GM21619 (cell line): Measurements from ENCODE around the gene ARMH2.

Experiments used
- ATAC-seq: cut with Tn5 transposase; IDR thresholded peaks from one replicate; pipeline ENCODE4 v1.9.1; 2021; ENCODE audit not compliant: unreplicated experiment

ARMH2 gene

DNA sequence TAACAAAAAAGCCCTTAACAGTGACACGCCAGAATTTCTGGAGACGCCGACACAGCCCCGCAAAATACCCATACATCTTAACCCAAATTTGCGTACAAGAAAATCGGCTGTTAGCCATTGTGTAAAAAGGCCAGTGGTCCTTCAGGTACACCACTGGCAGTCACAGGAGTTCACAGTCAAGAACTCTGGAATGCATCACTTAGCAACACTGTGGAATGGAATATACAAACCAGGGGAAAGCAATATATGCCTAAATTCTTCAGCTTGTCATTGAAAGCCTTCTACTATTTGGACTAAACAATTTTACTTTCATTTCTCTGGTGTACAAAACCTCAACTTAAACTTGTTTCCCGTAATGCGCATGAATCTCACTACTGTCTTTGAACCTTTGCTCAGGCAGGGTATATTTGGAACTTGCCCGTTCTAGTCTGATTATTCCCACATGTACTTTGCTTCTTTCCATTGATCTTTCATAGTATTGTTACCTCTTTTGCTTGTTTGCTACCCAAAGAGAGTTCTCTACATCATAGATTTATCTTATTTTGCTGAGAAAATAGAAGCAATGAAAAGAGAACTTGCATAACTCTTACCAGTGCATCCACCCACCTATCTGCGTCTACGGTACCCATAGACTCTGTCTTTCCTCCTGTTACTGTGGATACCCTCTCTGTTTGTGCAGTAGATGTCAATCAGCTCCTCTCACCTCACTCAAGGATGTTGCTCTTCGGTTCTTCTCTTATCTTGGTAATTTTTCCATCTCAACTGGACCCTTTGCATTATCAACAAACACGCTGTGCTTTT lies at the start of gene ARMH2:
Gene ARMH2, minus strand, starts transcription at position 178 of the 801 bp plus-strand sequence. Its CDS starts 60 bp downstream, at position 118.
- no peak for ATAC-seq

DNA sequence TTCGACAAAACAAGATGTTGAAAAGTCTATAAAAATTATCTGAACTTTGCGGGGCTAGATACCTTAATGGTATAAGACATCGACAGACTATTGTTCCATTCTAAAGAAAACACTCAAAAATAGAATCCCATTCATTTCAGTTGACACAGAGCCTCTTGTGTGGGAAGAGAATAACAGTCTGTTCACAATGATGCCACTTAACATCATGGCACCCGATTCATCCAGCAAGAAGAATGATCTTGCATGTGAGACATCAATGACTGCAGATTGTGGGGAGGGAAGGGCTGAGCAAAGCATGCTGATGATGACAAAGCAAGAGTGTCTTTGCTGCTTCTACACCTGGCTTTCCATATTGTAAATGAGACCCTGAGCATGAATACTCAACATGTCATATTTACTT lies 49.7 kb upstream of the ARMH2 start:
- ATAC-seq, result no peak

DNA sequence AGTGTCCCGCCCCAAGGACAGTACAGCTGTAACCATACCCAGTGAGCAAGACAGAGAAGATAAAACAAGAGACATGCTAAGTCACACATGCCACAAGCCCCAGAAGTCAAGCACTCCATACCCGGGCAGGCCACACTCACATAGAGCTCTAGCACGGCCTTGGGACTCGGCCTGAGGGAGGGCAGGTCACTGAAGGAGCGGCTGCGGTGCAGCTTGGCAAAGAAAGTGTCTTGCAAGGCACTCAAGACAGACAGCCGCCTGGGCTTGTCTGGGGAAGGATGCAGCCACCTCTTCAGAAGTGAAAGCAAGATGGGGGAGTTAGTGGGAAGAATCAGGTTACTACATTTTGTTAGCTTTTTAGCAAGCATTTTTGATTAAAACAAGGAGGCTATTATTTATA lies 48.7 kb upstream of the ARMH2 start:
- no peak for ATAC-seq

DNA sequence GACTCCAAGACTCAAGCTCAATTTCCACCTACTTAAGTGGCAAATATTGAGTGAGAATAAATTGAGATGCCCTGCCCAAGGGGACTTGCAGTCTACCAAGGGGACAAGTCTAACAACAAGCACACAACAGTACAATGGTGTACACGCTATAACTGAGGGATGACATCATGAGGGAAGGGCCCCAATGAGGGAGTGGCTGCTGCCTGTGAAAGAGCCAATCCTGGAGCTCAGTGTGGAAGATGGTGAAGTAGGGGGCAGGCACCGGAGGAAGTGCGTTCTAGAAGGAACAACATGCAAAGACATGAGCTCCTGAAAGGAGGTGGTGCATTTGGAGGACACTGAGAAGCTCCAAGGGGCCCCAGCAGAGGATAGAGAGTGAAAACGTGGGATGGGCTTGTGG lies 46.9 kb upstream of the ARMH2 start:
- ATAC-seq, result no peak

DNA sequence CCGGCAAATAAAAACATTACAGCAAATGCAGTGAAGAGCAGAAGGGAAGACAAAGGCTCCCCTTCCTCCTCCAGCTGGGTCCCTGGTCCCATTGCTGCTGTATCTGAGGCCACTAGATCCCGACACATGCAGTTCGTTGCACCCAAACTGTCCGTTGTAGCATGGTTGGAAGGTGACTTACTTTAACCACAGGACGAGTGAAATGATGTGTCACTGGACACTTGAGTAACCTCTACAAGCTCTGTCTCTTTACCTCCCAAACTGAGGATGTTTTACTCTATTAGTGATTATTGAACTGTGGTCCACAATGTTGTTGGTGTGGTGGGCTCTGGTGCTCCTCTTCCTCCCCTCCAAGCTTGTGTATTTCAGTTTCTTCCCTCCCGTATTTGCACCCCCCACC lies 46.2 kb upstream of the ARMH2 start:
- no peak for ATAC-seq

DNA sequence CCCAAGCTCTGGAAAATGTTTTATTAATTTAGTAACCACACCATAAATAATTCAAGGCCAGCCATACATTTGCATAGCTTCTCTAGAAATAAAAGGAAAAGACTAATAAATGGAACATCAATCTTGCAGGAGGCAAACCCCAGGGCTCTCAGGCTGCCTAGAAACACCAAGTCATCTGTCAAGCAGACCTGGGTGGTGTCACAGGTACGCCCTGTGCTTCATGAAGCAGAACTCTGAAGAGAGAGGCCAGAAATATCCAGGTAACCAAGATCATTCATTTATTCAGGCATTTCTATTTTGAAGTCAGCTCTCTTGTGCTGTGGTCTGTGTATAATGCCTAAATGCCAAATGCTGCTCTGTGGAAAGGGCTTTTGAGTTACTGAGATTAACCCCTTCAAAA lies 45.3 kb upstream of the ARMH2 start:
- no peak for ATAC-seq

DNA sequence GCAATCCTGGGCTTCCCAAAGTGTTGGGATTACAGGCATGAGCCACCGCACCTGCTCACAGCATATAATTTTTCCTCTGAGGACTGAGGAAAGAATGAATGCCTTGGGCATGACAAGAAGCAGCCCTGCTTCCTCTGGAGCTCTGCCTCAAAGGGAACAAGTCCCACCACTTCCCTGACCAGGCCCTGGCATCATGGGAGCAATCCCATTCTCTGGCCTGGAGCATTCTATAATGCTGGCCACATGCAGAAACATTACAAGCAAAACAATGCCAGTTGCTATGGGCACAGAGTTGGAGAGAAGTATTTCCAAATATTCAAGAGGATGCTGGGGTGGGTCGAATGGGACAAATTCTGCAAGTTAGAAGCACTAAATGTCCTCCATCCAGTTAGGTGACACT lies 41.5 kb upstream of the ARMH2 start:
- ATAC-seq, result no peak

DNA sequence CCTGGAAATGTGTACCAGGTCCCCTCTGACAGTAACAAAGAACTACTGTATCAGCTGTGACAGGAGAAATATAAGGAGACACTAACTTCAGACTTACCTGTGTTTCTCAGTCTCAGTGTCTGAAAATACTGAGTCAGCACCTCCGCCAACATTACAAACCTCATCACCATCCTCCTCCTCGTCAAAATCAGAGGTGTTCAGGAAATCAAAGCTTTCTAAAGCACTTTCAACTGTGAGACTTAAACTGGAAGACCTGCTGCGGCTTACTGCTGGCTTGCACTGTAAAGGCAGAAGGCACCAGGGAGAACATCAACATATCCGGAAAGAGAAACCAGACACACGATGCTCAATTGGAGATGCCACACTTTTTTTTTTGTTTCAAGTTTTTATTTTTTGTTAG lies 40.3 kb upstream of the ARMH2 start:
- no peak for ATAC-seq

DNA sequence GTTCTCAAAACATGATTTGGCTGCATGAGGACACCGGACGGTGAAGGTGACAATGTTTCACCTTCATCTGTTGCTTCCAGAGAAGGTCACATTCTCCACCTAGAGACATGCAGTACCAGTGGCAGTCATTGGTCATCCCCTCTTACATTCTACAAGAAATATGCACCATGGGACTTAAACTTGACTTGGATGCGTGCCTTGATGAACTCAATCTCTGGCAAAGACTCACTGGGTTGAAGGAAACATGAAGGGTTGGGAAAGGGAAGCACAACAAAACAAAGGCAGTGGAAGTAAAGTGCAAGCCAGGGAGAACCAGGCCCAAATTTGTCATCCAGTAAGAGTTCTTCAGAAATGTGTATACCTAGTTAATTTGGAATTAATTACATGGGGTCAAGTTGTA lies 39.4 kb upstream of the ARMH2 start:
- no peak for ATAC-seq

DNA sequence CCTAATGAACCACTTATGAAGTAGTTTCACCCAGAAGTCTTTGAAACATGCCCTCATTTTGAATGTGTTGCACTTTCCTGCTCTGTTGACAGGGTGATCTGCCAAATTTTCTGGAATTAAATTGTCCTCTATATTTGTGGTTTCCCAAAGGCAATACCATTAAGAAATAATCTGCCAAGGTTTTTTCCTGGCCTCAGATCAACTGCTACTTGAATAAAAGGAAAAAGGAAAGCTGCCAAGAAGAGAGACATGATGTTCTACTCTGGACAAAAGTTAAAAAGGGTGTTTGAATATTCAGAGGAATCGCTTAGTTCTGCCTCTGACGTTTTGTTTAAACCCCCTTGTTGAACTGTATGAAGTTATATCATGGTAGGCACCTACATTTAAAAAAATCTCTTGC lies 37.4 kb upstream of the ARMH2 start:
- no peak for ATAC-seq

DNA sequence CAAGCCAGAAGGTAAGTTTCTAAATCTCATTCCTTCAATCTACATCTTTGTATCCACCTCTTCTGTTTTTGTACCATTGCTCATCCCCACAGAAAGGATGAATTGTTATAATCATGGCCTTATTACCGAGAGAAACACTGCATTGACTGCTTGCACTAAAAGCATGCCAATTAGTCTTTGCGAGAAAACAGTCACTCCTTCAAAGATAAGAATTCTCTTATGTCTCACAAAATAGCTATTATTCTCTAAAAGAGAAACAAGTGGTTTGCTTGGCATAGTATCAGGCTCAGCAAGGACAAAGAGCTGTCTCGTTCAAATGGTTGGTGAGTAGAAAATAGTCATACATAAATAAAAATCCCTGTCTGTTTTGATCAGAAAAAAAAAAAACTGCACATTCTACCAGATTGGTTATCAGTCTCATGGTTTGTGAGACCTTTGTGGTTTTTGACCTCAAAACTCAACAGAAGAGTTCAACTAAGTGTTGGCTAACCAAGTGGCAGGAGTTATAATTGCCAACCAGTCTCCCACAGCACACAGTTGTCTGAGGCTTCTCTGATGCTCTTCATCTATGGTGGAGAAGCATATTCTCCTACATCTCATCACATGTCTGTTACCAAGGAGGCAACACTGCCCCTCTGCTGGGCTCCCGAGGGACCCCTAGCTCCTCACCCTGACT lies 35.1 kb upstream of the ARMH2 start:
- ATAC-seq, result no peak

DNA sequence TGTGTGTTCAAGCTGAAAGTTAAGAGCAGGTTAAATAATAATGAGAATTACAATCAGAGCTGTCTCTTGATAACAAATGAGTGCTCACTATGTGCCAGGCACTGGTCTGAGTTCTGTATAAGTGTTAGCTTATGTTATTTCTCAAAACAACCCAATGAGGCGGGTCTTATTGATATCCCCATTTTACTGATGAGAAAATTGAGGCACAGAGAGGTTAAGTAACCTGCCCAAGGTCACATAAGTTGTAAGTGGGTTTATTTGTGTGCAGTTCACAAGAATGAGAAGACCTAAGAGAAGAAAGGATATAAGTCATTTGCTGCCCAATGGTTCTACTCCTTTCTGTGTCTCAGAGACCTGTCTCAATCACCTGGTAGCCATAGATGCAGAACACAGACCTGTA lies 34.1 kb upstream of the ARMH2 start:
- no peak for ATAC-seq

DNA sequence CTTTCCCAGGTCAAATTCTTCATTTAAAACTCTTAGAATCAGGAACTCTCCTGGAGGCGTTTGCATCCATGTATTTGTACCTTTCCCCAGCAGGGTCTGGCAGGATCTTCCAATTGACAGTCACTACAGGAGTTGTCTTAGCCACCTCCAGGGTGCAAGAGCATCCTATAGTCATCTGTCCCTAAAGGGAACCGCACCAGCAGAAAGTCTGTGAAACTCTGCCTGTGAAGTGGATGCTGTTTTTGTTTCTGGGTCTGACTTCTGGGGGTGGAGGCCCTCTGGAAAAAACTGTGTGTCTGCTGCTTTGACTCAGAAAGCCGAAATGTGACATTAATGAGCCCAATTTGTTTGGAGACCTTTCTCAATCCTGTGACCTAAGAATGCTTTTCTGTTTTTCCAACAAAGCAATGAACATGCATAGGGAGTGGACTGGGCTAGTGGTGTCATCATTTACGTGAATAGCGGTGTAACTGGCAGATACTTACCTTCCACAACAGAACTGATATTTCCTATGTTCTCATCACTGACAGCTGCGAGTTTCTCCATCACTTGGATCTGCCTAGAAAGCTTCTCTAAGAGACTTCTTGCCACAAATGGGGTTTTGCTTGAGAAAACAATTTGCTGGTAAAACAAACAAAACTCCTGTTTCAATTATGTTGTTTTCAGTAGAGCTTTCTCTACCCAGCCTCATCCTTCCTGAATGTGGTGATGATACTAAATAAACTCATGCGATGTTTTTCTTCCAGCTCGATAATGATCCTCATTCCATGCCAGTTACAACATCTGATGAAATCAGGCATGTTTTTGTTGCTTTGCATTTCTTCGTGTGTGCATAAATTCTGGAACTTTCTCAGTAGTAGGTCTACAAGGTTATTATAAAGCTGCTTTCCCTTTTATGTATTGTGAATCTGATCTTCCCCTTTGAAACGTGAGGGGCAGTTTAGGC lies 33.3 kb upstream of the ARMH2 start:
- ATAC-seq, result no peak

DNA sequence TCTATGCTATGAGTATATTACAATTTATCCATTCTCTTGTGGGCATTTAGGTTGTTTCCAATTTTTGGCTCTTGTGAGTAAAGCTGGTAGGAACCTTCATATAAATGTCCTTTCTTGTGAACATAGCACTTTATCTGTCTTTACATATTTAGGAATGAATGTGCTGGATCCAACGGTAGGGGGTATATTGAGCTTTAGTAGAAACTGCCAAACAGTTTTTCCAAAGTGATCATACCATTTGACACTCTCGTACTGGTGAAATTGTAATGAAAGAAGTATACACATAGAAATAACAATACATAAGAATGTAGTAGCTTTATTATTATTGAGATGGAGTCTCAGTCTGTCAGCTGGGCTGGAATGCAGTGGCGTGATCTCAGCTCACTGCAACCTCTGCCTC lies 30.9 kb upstream of the ARMH2 start:
- no peak for ATAC-seq

DNA sequence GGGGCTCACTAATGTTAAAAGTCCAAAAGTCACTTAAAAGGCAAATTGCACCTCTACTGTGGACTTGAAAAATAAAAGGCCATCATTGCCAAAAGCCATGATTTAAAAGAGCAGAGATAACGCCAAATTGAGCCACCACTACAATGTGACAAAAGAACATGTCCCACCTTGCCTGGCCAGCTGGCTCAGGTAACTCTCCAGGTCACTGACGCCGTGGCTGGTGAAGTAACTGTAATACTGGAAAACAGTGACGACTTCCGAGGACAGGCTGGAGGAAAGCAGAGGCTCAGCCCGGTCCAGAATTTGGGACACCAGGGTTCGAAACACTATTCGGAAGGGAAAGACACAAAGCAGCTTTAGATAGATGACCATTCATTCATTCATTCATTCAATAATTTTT lies 29.3 kb upstream of the ARMH2 start:
- no peak for ATAC-seq

DNA sequence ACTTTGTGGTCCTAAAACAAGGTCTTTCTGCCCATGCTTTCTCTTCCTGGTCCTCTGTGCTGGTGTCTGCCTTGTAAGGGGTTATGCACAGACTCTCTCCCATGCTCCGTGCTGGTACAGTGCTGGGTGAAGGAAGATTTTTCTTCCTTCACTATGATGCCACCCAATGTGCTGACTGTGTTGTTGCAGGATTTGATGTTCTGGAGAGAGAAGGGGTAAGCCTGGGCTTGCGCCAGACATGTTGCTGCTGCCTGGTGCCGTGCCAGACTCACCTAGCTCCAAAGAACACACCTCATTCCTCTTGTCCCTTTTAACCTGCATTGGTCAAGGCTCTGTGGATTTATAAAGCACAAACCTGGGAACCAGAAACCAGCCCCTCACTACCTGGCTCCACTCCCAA lies 28.4 kb upstream of the ARMH2 start:
- no peak for ATAC-seq

DNA sequence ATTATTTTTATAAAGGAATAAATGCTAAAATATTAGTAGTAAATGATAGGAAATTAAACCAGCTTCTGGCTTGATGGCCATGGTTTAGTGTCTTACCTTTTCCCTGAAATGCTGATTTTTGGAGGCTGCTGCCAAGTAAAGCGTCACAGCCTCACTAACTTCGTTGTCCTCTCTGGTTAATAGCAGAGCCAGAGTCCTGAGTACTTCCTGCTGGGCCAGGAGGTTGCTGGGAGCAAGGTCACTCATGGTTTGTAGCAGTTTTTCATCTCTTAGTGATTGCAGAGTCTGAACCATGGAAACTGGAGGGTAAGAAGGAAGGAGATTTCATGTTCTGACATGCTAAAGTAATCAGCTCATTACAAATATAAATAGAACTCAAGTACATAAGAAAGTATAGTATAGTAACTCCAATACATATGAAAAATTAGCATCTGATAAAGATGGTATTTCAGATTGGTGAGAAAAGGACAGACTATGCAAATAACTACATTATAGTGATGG lies 26.5 kb upstream of the ARMH2 start:
- ATAC-seq, result no peak

DNA sequence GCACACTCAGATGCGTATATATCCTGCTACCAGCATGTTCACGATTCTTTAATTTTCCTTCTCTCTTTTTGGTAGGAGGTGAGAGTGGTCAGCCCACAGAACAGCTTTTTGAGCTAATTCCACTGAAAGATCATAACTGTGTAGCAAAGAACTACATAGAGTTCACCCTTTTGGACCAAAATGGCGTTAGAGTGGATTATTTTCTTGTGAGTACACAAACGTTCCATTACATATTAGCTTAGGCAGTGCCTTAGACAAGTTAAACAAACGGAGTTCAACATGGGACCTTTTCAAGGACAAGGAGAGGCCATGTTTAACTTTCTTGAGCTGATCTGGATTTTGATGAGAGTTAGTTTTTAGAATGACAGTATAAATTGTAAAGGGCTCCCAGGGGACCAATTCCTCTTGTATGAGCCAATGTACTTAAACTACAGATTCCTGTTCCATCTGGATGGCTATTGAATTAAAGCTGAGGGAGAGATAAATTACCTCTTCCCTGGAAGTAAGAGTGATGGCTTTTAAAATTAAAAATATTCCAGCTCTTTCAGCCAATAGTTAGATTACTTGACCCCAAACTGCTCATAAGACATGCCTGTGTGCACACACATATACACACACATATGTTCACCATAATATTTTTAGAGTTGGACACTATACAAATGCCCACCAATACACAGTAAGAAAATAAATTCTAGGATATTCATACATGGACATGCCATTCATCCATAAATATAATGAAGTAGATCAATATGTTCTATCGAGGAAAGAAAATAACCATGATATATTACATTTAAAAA lies 25.6 kb upstream of the ARMH2 start:
- ATAC-seq, result no peak

DNA sequence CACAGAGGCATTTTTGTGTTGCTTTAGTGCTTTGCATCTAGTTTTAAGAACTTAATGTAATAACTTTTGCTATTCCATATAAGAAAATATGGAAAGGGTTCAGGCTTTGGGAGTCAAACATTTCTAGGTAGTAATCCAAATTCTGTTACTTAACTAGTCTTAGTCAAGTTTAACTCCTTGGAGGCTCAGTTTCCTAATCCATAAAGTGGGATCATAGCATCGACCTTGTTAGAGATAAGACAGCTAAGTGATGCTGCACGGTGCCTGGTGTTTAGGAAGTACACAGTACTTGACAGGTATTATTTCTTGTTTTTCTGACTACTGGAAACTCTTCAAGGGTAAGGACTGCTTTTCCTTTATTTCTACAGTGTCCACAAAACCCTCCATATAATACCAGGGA lies 24.5 kb upstream of the ARMH2 start:
- ATAC-seq, result no peak

DNA sequence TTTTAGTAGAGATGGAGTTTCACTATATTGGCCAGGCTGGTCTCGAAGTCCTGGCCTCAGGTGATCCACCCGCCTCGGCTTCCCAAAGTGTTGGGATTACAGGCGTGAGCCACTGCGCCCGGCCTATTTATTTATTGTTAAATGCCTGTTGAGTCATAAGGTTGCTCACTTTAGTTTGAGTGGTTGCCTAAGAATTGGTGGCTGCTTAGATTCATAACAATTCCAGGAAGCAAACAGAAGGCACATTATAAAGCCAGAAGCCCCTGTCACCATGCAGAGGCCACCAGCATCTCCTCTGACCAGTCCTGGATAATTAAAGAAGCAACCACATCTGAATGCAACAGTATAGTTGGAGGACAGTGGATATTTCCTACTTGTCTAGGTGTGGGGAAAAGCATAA lies 24.0 kb upstream of the ARMH2 start:
- no peak for ATAC-seq
